GM18873 (cell line): ENCODE measurements around the gene RNF212B.

Experiments used
- ATAC-seq: cut with Tn5 transposase; IDR thresholded peaks from one replicate; pipeline ENCODE4 v1.9.1; 2021; ENCODE audit warnings: mild to moderate bottlenecking, moderate library complexity, moderate number of reproducible peaks; ENCODE audit not compliant: unreplicated experiment, low FRiP score

The RNF212B gene

DNA sequence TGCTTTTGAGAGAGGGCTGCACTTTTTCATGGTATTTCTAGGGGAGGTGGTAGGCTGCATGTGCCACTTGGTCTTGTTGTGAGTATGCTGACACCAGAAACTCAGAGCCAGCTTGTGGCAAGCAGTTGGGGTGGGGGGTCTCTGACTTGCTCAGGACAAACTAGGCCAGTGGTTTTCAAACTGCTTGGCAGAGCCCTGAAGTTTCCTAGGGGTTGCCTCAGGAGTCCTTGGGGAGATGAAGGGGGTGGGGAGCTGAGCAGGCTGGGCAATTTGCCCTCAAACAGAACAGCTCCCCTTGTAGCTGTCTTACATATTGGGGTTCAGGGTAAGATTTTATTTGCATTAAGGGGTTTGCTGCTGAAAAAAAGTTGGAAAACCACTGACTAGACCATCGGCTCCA, 72.8 kb downstream of the RNF212B start:
- no peak for ATAC-seq

DNA sequence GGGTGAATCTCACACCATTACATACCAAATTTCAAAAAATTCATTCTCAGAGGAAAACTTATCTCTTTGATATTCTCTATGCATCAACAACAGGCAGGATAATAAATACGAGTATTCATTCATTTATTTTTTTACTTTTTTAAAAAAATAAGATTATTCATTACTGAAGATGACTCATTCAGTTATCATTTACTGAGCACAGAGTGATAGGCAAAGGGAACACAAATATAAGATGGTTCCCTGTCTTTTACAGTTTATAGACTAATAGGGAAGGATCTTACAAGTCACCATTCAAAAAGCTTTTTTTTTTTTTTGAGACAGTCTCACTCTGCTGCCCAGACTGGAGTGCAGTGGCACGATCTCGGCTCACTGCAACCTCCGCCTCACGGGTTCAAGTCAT, 78.6 kb downstream of the RNF212B start:
- ATAC-seq, result no peak

DNA sequence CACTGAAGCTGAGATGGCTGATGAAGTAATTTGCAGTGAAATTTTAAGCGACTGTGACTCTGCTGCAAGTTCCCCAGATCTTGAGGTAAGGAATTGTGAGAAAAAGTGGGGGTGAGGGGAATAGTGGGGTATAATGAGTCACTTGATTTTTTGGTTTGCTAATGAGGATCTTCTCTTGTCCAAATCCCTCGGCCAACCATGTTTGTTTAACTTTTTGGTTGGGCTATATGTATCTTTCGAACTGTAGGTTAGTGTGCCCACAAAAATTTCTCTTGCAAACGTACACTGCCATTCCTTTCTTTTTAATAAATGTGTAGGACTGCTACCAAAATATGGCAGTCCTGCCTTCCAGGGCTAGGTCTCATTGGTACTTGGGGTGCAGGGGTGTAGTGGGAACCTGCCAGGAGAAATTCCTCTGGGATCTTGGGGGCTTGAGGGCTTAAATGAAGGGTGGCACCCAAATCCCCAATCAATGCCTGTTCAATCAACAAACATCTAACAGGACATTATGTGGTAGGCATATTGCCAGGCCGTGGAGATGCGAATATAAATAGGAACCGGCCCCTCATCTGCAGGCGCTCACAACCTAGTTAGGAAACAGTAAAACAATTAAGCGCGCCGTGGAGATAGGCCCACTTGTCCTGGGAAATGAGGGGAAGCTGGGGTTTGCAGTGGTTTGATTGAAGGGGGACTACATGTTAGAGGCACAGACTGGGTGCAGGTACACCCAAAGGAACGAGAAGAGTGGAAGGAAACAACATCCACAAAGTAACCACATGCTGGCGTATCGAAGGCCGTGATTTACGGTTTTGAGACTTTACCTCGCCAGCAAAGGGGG, 82.2 kb downstream of the RNF212B start:
- no peak for ATAC-seq

DNA sequence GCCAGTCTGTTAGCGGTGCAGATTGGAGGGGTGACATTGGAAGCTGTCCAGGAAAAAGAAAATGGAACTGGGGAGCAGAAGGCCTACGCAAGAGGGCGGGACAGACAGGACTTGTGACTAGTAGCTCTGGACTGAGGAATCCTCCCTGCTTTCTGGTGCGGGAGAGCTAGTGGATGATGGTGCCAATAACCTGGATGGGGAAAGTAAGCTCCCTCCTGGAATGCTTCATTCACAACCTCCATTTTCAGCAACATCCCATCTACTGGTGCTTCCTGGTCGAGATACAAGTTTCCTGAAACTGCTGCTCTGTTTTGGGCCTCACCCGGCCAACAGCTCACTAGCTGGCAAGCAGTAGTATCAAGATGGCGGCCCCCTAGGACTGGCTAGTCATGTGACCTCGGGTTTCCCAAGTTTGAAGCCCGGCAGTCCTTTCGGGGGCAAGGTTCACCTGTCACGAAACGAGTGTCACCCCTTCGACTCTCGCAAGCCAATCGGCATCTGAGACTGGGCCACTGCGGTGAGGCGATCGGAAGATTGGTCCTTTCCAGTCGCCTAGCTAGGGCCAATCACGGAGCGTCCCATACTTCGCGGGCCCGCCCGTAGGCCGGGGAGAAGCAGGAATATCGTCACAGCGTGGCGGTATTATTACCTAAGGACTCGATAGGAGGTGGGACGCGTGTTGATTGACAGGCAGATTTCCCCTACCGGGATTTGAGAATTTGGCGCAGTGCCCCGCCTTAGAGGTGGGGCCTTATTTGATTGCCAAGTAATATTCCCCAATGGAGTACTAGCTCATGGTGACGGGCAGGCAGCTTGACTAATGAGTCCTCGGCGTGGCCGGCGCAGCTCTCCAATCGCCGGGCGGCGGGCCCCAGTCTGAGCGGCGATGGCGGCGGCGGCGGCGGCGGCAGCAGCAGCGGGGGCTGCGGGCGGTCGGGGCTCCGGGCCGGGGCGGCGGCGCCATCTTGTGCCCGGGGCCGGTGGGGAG, 83.1 kb downstream of the RNF212B start, which contains the start of gene PABPN1:
PABPN1 (plus strand) TSS at position 874 of the 988 bp plus-strand sequence; CDS start at position 887, 13 bp downstream.
- peak; percentile 94 for ATAC-seq

DNA sequence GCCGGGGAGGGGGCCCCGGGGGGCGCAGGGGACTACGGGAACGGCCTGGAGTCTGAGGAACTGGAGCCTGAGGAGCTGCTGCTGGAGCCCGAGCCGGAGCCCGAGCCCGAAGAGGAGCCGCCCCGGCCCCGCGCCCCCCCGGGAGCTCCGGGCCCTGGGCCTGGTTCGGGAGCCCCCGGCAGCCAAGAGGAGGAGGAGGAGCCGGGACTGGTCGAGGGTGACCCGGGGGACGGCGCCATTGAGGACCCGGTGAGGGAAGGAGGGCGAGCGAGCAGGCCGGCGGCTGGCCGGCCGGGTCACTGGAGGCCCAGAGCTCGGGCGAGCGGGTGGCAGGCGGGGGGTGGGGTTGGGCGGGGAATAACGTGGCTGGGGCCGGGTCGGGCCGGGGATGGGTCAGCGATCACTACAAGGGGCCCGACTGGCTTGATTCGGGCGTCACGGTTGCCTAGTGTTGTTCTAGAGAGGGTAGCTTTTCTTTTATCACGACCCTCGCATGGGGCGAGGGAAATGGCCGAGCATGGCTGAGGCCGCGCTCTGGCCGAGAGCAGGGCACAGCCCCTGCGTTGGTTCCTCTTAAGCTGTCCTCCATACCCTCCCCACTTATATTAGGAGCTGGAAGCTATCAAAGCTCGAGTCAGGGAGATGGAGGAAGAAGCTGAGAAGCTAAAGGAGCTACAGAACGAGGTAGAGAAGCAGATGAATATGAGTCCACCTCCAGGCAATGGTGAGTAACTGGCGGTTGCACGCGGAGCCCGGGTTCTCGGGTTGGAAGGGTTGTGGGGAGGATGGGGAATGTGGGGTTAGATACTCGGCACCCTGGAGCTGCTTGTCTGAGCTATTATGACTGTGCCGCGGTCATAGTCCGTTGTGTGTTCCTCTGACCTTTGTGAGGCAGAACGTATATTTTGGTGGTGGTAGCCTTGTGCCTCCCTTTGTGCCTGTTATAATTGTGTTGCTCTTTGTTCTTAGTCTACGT, 84.1 kb downstream of the RNF212B start:
- no peak for ATAC-seq
